NOMO-1 (cell line): Measurements from ENCODE around the gene TRHDE.

Experiments used
- DNase-seq, 2 experiments: peaks; one replicate each; lab custom pipeline; 2025; ENCODE audit not compliant: unreplicated experiment in 2 of 2; lab: John Stamatoyannopoulos, UW

TRHDE gene

DNA sequence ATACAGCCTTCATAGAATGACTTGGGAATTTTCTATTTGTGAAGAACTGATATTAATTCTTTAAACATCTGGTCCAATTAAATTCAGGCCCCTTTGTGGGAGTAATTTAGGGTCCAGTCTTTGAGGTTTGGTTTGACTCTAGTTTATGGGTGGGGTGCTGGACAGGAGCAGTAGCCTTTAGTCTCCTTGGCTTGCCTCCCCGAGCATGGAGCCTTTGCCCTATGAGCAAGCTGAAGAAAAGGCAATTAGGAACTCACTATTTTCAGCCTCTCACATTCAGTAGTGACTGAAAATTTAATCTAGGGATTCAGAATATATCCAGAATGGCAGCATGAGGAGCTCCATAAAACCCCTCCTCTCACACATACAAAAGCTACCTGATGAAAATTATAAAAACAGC, 161.1 kb downstream of the TRHDE start:
- no peak for DNase-seq

DNA sequence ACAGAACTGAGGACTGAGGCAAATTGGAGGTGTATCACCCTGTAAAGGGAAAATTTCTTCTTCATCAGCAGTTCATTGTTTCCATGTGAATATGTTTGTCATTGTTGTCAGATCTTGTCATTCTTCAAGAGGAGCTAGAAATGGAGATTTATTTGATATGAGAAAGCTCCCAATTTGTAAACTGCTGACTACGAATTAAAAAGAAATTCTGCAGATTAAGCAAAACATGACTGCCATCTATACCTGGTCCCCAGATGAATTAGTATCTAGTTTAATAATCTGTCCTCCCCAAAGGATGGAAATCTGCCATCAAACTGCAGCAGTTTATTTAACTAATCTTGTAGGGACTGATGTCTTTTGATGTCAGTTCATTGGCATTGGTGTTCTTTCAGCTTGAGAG, 162.8 kb downstream of the TRHDE start:
- DNase-seq, result no peak

DNA sequence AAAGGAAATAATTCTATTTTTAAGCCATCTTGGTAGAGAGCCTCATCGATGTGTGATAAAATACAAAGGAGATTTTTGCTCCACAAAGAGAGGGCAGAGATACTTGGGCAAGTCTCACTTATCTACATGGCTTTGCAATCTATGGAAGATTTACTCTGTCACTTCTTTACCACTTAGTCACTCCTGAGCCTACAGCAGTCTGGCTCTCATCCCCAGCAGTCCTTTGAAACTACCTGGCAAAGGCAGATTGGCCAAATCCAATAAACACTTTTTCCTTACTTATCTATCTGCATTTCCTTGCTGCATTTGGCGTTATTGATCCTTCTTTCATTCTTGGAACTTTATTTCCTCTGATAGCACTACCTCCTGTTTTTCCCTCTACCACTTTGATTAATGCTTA, 170.0 kb downstream of the TRHDE start:
- DNase-seq, result no peak

DNA sequence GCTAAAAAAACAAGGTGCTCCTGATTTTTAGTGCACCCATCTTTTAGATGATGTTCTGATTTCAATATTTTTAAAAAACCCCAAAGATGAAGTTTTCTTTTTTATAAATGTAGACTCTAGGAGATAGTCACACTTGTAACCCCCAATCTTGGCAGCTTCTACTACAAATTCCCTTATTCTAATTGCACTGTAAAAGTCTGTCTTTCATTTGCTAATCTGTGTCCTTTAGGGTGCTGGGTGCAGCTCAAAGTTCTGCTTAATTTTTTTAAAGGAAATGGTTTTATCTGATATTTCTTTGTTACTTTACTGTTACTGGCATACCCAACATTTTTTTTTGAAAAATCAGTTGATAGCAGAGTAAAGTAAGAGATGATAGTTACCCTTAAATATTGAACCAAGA, 172.0 kb downstream of the TRHDE start:
- DNase-seq, result no peak

DNA sequence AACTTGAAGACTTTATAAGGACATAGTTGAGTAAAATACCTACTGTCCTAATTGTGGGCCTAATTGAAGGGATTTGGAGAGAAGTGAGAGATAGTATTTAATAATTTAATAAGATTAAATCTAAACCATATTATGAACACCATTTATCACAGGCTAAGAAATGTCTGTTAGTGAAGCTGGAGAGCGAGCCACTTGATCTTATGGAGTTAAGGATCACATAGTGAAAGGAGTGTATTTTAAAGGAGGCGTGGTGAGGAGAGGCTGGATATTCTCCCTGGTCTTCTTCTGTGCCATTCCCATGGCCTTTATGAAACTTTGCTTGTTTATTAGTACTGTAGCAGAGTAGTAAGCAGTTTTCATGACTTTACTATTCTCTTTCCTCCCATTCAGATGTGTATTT, 172.4 kb downstream of the TRHDE start:
- DNase-seq, result no peak

DNA sequence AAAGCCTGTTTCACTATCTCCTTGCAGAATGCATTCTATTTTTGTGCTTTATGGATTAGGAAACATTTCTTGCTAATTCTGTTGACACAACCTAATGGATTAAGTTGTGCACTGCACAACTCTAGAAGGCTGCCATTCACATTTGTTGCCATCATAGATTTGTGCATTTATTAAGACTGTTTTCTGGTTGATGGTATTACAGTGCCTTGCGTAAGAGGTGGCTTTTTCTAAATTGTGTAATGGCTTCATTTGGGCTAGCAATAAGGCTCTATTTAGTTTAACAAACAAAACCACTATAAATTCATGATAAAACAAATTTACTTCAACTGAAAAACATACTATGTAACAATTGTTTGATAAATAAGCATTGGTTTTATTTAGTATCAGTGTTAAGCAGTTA, 175.9 kb downstream of the TRHDE start:
- DNase-seq, result no peak

DNA sequence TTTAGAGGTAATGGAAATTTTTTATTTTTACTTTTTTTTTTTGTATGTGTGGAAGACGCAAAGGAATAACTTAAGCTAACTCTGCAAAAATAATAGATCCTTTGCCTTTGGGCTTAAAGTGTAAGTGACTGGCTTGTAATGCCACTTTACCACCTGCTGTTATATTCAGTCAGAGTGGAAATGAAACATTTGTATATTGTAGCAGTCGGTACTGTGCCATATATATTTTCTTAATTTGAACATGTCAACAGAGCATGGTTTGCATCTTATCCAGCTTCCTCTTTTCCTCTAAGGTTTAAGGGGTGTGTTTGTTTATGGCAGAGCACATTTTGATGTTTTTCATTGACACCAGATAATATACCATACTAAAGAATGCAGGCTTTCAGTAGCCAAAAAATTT, 176.6 kb downstream of the TRHDE start:
- DNase-seq, result no peak

DNA sequence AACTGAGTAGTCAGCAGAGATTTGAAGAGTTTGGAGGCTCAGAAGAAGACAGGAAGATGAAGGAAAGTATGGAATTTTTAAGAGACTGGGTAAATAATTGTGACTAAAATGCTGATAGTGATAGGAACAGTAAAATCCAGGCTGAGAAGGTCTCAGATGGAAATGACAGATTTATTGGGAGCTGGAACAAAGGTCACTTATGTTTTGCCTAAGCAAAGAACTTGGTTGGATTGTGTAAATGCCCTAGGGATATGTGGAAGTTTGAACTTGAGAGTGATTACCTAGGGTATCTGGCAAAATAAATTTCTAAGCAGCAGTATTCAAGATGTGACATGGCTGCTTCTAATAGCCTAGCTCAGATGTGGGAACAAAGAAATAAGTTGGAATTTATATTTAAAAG, 180.9 kb downstream of the TRHDE start:
- no peak for DNase-seq

DNA sequence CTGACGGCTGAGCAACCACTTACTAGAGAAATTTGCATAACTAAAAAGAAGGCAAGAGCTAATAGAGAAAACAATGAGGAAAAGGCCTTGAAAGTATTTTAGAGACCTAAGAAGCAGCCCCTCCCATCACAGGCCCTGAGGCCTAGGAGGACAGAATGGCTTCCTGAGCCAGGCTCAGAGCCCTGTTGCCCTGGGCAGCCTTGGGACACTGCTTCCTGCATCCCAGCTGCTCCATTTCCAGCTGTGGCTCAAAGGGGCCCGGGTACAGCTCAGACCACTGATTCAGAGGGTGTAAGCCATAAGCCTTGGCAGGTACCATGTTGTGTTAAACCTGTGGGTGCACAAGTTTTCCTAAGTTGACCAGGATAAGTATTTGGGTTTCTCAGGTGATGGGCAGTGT, 181.4 kb downstream of the TRHDE start:
- DNase-seq, result no peak

DNA sequence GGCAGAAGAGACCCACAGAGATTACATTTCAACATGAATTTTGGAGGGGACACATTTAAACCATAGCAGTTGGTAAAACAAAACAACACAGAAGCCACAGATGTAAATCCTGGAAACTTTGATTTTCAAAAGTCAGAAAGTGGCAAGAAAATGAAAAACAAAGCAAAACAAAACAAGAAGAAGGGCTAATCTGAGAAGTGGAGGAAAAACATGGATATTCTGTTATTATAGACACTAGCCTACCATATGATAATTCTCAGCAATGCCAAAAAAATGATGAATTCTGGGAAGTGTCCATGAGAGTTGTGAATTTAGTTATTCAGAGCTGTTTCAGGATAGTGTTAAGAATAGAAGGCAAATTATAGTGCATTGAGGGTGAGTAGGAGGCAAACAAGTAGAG, 192.3 kb downstream of the TRHDE start:
- DNase-seq, result no peak

DNA sequence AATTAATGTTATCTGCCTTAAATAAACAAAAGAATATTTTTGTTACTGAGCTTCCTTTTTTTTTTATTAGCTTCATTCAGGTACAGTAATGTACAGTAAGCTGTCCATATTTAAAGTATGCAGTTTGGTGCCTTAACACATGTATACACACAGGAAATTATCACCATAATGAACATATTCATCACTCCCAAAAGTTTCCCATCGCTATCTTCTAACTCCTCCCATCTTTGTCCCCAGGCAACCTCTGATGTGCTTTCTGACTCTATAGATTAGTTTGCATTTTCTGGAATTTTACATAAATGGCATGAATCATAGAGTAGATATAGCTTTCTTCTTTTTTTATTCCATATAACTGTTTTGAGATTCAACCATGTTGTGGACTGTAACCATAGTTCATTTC, 193.0 kb downstream of the TRHDE start:
- DNase-seq, result no peak

DNA sequence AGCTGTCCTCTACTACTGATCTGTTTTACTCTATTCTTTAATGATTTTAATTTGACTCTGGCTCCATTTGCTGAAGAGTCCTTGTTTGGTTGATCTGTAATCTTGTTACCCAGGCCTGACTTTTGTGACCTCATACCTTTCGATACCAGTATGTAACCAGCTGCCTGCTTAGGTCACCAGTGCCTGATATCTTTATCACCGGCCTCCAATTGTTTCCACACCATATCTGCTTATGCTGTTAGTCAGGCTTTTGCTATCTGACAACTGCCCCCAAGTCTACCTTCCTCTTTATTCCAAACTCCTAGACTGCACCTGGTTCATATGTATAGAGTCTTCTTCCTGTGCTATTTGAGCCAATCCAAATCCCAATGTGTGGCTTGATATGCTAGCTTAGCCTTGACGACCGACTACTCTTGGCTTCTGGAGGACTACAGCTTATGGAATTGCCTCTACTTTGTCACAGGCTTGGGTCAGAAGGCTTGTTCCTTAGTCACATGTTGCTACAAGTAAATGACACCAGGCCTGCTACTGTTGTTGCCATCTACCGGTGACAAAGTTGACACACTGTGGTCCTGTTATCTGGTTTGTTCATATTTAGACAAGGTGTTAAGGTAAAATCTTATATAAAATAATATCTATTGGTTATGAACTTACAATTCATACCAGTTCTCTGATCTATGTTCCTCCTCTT, 193.9 kb downstream of the TRHDE start:
- no peak for DNase-seq

DNA sequence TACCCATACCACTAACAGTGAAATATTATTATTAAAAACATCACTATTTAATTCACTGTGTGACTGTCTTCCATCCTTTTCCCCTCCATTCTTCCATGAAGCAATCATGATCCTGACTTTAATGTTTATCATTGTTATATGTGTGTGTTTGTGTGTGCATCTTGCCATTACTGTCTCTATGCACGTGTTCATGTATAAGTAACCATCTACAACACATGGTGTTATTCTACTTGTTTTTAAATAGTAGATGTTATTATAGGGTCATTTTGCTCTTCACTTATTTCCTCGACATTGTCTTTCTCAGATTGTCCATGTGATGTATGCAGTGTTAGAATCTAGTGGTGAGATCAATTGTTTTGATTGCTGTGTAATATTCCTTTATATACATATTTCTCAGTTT, 195.8 kb downstream of the TRHDE start:
- no peak for DNase-seq

DNA sequence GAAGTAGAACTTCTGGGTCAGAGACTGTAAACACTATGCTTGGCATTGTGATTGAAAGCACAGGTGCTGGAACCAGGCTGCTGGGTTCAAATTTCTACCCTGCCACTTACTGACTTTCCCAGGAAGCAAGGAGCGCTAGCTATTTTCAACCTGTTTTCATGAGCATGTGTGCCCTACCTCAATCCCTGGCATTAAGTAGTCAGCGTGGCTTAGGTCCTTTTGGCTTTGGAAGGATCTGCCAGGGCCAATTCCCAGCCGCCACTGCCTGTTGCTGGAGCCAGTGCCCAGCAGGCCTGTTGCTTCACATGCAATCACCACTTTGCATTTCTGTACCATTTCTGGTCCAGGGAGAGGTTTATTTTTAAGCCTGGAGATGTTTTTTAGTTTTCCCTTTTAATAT, 196.3 kb downstream of the TRHDE start:
- no peak for DNase-seq

DNA sequence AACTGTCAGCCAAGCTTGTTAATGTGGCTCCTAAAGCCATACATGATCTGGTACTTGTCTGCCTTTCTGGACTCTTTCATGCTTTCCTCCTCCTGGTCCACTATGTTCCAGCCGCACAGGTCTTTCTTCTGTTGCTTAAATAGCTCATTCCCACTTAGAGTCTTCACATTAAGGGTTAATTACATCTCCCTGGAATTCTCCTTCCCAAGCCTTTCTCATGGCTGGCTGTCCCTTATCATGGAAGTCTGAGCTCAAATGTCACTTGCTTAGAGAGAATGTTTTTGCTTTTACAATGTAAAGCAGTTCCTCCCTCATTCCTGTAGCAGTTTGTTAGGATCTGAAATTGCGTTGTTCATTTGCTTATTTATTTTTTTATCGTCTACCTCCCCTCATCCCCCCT, 199.6 kb downstream of the TRHDE start:
- no peak for DNase-seq

DNA sequence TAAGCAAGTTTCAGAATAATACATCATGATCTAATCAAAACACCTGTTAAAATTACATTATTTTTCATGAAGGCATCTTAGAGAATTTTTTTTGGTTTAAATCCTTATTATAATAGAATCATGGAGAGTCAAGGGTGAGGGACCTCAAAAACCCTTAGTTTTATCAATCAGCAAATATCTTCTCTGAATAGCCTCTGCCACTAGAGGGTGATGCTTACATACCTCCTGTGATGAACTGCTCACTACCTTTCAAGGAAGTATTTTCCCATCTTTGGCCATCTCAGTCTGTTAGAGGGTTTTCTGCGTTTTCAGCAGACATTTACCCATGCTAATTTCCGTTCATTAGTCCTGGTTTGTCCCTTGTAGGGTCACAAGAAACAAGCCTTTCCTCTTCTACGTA, 200.2 kb downstream of the TRHDE start:
- DNase-seq, result no peak

DNA sequence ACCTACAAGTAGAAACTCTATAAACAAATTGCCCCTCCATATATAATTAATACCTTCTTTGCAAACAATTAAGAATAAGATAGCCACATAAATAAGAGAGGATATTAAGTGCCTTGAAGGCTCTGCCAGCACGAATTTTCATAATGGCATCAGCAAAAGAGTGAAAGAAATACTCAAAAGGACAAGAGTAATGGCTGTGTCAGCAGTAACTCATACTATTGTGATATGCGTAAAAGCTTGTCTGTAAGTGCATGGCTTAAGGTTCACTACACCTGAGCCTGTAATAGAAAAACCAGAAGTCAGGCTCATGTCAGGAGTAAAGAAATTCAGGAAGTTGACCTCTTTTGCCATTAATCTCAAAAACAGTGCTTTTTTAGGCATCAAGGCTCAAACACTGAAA, 204.1 kb downstream of the TRHDE start:
- DNase-seq, result no peak

DNA sequence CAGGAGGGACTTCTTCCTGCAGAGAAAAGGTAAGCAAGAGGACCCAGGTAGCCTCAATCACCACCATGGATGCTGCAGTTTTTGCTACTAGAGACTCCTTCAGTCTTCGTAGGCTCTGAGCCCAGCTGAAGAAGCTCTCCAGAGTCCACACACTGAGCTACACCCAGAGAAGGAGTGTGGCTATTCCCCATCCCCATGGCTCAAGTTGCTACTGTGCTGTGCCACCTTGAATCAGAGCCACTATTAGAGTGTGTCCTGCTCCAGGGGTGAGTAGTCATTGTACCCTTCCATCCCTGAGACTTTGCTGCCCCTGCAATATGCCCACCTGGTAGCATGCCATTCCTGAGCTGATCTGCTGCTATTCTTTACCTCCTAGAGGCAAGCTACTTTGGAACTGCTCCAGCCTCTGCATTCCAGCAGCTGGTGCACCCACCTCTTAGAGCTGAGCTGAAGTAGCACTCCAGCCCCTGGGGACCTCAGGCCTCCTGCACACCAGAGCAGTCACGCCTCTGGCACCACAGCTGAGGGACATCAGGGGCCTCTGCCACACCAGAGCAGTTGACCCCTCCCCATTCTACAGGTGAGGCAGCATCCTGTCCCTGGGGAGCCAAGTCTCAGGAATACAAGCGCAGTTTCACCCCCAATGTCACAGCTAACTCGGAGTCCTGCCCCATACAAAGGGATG, 213.0 kb downstream of the TRHDE start:
- no peak for DNase-seq

DNA sequence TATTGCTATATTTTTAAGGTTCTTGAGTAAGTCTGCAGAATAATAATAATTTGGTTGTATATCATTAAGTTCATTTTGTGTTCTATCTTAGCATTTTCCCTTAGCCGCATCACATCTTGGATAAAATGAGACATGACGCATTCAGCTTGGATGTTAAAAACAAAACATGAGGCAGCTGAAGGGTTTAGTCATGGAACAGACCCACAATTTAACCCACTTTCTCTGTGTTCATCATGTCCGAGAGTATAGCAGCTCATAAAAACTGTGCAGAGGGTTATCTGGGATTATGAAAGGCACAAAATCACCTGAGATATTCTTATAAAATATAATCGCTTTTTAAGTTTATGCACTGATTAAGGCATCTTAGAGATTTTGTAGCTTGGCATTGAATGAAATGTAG, 219.3 kb downstream of the TRHDE start:
- no peak for DNase-seq

DNA sequence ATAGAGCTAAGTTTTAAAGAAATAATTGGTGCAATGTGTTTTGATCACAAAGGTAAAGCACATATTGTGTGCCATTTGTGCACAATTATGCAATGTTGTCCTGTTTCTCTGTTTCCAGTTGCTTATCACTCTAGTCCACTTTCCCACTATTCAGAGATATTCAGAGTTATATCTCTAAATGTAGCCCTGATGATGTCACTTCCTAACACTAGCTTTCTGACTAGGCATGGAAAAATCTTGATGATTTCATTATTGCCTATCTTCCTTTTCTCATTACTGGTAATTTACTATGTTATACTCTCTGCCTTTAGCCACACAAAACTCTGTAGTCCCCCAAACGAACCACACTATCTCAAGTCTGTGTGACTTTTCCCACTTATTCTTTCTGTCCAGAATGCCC, 221.2 kb downstream of the TRHDE start:
- no peak for DNase-seq

DNA sequence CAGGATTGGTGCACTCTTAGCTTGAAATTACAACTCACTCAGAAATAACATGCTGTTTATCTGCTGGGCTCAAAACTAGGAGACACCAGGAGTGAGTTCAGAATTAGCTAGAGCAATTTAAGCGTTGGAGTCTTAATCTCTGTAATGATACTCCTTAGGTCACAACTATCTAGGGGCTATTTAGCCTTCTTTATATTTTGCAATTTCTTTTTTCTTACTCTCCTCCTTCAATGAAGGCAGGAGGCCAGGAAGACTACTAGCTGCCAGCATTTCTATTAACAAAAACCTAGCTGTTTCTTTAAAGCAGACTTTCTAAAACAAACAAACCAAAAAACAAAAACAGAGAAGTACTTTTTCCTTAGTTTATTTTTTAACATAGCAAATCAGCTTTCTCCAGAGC, 226.2 kb downstream of the TRHDE start:
- DNase-seq, result no peak

DNA sequence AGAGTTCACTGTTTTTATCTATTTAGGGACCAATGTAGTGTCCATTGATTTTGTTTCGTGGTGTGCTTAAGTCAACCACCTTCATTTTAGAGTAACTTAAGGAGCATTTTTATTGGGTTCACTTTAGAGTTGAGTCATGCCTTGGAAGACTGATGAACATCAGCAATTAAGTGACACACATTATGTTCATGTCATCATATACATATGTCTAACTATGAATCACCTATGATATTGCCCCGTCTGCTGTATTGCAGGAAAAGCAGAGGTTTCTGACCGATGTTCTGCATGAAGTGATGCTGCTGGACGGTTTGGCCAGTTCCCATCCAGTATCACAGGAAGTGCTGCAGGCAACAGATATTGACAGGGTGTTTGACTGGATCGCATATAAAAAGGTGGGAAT, 227.1 kb downstream of the TRHDE start:
- no peak for DNase-seq

DNA sequence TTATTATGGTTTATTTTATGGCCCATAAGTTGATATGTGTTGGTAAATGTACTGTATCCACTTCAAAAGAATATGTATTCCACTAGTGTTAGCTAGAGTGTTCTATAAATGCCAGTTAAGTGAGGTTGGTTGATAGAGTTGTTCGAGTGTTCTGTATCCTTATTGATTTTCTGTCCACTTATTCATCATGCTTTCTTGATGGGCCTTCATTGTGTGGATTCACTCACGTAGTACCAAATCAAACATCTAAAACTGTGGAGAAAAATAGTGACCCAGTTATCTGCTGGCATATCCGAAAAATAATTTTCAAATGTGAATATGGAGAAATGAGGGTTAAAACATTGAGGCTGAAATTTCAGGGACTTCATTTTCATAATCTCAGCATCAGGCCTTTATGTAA, 230.4 kb downstream of the TRHDE start:
- no peak for DNase-seq
